Right lobe of liver (tissue), 6 donors: ENCODE results near the gene PPIL1. TPM values are rescaled to one million over a fixed set of nuclear protein-coding genes. Genes with fewer than 3 reads are reported as not detected.

Experiments used
- ATAC-seq, 4 donors: fragments of 200-7000 bp; cut with Tn5 transposase; one replicate each; pipeline ENCODE4 v1.9.1; 2020; ENCODE audit warnings: mild to moderate bottlenecking in 4 of 4, moderate library complexity in 4 of 4
- DNase-seq, 3 donors: peaks; one replicate each; pipeline ENCODE4 v3.0.0-alpha.2; 2020
- H3K27ac ChIP-seq, 3 donors: fragments of 200-600 bp; one replicate each; pipeline ENCODE4 v1.8.0; 2022
- H3K27me3 ChIP-seq, 2 donors: fragments of 200-600 bp; one replicate each; pipeline ENCODE4 v1.8.0; 2022
- H3K36me3 ChIP-seq, 4 donors: fragments of 200-600 bp; sonication (generic) in 1 of 4; one replicate each; pipeline versions ENCODE4 v1.5.1 to v1.8.0; 2017 to 2022; ENCODE audit warnings: control low read depth in 1 of 4
- H3K4me1 ChIP-seq, 4 donors: fragments of 200-600 bp; sonication (generic) in 1 of 4; one replicate each; pipeline versions ENCODE4 v1.5.1 to v1.8.0; 2017 to 2022; ENCODE audit warnings: control low read depth in 1 of 4
- H3K4me3 ChIP-seq, 3 donors: fragments of 200-600 bp; one replicate each; pipeline ENCODE4 v1.8.0; 2022
- H3K9me3 ChIP-seq, 4 donors: fragments of 200-600 bp; sonication (generic) in 1 of 4; one replicate each; pipeline versions ENCODE4 v1.5.1 to v1.8.0; 2017 to 2022; ENCODE audit warnings: control low read depth in 1 of 4
- CTCF ChIP-seq, 4 donors: fragments of 200-600 bp in 3 of 4; fragments of 450-650 bp in 1 of 4; IDR thresholded peaks; one replicate each; pipeline versions ENCODE4 v1.5.1 to v1.8.0; 2016 to 2022; ENCODE audit warnings: antibody characterized with exemption in 4 of 4, mild to moderate bottlenecking in 2 of 4
- POLR2A ChIP-seq: fragments of 450-650 bp; IDR thresholded peaks from one replicate; pipeline ENCODE4 v1.6.1; 2017; ENCODE audit warnings: antibody characterized with exemption, mild to moderate bottlenecking
- WGBS: methylation state at CpG from one replicate; pipeline ENCODE4 v1.1.6; 2018; ENCODE audit warnings: low coverage, low lambda C conversion rate; ENCODE audit not compliant: insufficient coverage; ENCODE audit errors: missing lambda C conversion rate; 5-methylcytosine and 5-hydroxymethylcytosine counted together
- intact Hi-C, 2 donors: fragments of 100-400 bp; cut with DNase I; formaldehyde crosslinking; loops; one replicate each; pipeline versions ENCODE4 v1.11.2 to v1.14.1; 2022
- total RNA-seq, 6 experiments: library from RNA; depleted of rRNA in 2 of 6; stranded (reverse); fragments of >200 nt in 2 of 6; fragmentation: NEBNext Ultra II Directional in 3 of 6; extraction: Animal tissue kit (Norgen Biotek cat#: 25700) in 3 of 6; gene quantifications; one replicate each; pipeline versions ENCODE4 v1.1.0 to v1.2.4, GENCODE V29; 2016 to 2023
- donor health status: DM: no; HTN: yes; CAD: no.
- donor health status: DM: no; HTN: no; CAD: no.
- donor health status: DM: no; HTN: no; CAD: no.
- donor health status: DM: no; HTN: yes; CAD: no.
- donor health status: DM: no; HTN: yes; CAD: no.

Gene PPIL1
- total RNA-seq, 6 experiments from 2014 or later = 11.2 to 29.2 (median 16.5) TPM

- TF ChIP-seq POLR2A (no peak), CTCF (IDR thresholded peaks at IDR 0.05) (no peak)
- peak; percentile 31 to 68 (median 54) for ATAC-seq
- Histone ChIP-seq H3K36me3 (no peaks in the 10 kb centered on the region), H3K9me3 (no peaks in the 10 kb centered on the region), H3K4me1 (peaks cover 0 to 19% (median 2%) of the 10 kb centered on the region in 4 donors), H3K27me3 (no peaks in the 10 kb centered on the region), H3K4me3 (no peak overlapping the region), H3K27ac (no peak overlapping the region)
- intact Hi-C loops = no loop called here
- 44% methylated on average over 3 of the region's 3 CpGs for WGBS
- DNase-seq = no peak
Observed at GRCh38 chr6:36871686-36872085, 2.9 kb downstream of the PPIL1 start.

- Histone ChIP-seq H3K4me1 (peaks cover 0 to 9% (median 0%) of the 10 kb centered on the region in 4 donors), H3K27ac (no peak overlapping the region), H3K9me3 (no peaks in the 10 kb centered on the region), H3K27me3 (no peaks in the 10 kb centered on the region), H3K36me3 (no peaks in the 10 kb centered on the region), H3K4me3 (no peak overlapping the region)
- intact Hi-C loops = no loop called here
- TF ChIP-seq POLR2A = no peak
- no peak for TF ChIP-seq CTCF (IDR thresholded peaks at IDR 0.05)
- ATAC-seq (no peak), DNase-seq (no peak)
- WGBS = 93% methylated on average over 2 of the region's 4 CpGs
Observed at GRCh38 chr6:36867471-36868224, 7.0 kb downstream of the PPIL1 start.

DNA sequence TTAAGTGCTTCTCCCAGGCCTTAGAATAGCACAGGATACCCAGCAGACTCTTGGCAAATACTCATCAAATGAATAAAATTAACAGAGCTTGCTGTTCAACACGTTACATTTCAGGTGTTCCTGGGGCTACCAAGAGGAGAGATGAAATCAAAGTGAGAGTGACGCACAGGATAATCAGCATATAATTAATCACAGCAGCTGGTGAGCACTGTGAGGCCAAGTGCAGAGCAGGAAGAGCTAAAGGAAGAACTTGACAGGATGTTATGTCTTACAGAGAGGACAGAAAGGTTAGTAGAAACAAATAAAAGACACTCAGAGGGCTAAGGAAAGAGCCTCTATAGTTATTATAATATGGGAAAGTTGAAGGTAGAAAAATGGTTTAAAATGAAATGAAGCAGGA lies 8.8 kb downstream of the PPIL1 start:
- Histone ChIP-seq H3K27me3 (no peaks in the 10 kb centered on the region), H3K36me3 (no peaks in the 10 kb centered on the region), H3K9me3 (no peaks in the 10 kb centered on the region), H3K4me1 (no peaks in the 10 kb centered on the region), H3K27ac (no peak overlapping the region), H3K4me3 (no peak overlapping the region)
- 59% methylated on average over 2 of the region's 2 CpGs for WGBS
- DNase-seq = no peak
- ATAC-seq = peak in 2 of 4 donors; percentile 46 to 59
- intact Hi-C loops = no loop called here
- TF ChIP-seq POLR2A = no peak
- TF ChIP-seq CTCF (IDR thresholded peaks at IDR 0.05) = no peak

- WGBS = 90% methylated on average over 12 of the region's 12 CpGs
- H3K4me3 ChIP-seq = no peak overlapping the region
- ATAC-seq (no peak), DNase-seq (no peak)
- no peaks in the 10 kb centered on the region for H3K36me3 ChIP-seq
- TF ChIP-seq CTCF (IDR thresholded peaks at IDR 0.05) (no peak), POLR2A (no peak)
- intact Hi-C loops = no loop called here
- H3K27me3 ChIP-seq = no peaks in the 10 kb centered on the region
- H3K4me1 ChIP-seq = no peaks in the 10 kb centered on the region
- no peaks in the 10 kb centered on the region for H3K9me3 ChIP-seq
- no peak overlapping the region for H3K27ac ChIP-seq
Observed at GRCh38 chr6:36863670-36864540, 10.7 kb downstream of the PPIL1 start.
